ENCODE data around the gene GGT6.

Gene GGT6

DNA sequence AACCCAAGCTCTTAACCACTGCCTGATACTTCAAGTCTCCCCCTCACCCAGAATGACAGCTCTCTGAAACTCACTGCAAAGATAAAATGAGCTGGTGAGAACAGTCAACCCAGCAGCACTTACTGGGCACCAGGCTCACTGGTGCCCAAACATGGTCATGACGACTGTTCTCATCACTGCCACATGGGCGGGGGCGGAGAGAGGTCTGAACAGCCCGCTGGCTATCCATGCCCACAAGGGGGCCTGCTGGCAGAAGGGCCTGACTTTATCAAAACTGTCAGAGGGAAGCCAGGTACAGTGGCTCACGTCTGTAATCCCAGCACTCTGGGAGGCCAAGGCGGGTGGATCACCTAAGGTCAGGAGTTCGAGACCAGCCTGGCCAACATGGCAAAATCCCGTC, 9.2 kb downstream of the GGT6 start:
- DNase-seq (ENCODE audit: low spot score) = no peak

GRCh38 chr17:4550534-4551039, 9.8 kb downstream of the GGT6 start:
- DNase-seq (ENCODE audit: low spot score) = no peak

DNA sequence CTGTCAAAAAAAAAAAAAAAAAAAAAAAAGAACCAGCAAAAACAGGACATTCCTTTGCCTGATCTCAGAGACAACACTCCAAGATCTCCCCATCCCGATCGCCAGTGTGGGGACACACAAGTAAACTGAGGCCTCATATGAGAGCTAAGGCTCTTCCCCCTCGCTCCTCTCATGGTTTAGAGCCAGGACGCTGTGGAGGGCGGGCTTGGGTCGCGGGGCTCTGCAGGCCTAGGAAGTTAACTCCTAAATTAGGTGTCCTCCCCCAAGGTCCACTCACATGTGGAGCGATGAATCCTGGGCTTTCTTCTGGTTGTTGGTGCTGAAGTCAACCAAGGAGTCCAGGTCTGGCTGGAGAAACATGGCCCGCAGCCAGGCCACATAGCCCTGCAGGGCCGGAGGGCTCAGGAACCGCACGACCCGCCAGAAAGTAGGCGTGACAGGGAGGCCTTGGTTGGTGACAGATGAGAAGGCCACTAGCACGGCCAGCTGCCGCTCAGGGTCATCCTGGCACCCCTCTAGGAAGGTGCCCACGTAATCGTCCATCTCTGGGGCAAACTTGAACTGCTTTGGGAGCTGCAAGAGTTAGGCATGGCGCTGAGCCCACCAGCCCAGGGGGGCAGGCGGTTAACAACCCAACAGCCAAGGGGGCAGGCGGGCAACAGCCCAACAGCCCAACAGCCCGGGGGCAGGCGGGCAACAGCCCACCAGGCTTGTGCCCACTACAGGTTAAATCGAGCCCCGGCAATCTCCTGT, 10.4 kb downstream of the GGT6 start:
- DNase-seq (ENCODE audit: low spot score) = no peak

- DNase-seq (ENCODE audit: low spot score) = no peak
Observed at GRCh38 chr17:4548721-4549531, 11.5 kb downstream of the GGT6 start.

DNA sequence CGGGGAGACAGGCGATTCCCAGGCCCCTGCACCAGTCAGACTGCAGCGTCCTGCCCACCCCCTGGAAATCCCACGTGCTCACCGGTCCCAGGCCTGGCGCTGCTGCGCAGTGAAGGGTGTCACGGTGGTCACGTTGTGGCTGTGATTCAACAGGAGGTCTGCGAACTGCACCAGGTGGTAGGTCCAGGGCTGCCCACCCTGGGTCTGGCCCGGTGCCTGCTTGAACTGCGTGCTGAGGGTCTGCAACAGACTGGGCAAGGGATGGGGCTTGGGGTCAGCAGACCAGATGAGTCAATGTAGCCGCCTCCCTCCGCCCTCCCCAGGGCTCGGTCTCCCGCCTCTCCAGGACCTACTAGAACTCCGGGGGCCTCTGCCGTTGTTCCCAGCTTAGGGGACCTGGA, 12.3 kb downstream of the GGT6 start:
- DNase-seq (ENCODE audit: low spot score) = no peak

DNA sequence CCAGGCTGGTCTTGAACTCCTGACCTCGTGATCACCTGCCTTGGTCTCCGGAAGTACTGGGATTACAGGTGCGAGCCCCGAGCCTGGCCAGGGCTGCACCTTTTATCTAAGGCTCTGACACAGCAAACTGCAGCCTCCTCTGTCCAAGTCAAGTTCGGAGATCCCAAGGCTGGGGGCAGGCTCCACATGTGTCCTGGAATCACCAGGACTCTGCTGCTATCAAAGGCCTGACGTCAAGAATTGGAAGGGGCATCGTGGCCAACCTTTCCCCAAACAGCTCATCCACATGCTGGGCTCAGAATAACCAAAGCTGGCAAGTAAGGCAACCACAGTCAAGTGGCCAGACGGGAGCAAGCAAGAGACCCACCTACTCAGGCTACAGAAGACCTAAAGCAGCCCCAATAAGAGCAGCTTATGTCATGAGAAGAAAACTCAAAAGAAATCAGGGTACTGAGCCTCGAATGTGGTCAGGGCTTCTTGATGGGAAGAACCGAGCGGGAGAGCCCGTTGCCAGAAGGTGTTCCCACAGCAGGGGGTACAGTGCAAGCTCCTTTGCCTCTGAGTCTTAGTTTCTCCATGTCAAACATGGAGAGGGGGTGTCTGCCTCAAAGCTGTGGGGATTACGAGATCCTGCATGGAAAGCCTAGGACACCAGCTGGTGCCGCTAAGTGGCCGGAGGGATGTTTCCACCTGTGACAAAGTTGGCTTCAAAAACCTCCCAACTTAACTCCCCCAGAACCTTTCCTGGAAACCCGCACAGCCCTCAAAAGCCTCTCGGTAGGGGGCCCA, 13.1 kb downstream of the GGT6 start:
- no peak for DNase-seq (ENCODE audit: low spot score)

DNA sequence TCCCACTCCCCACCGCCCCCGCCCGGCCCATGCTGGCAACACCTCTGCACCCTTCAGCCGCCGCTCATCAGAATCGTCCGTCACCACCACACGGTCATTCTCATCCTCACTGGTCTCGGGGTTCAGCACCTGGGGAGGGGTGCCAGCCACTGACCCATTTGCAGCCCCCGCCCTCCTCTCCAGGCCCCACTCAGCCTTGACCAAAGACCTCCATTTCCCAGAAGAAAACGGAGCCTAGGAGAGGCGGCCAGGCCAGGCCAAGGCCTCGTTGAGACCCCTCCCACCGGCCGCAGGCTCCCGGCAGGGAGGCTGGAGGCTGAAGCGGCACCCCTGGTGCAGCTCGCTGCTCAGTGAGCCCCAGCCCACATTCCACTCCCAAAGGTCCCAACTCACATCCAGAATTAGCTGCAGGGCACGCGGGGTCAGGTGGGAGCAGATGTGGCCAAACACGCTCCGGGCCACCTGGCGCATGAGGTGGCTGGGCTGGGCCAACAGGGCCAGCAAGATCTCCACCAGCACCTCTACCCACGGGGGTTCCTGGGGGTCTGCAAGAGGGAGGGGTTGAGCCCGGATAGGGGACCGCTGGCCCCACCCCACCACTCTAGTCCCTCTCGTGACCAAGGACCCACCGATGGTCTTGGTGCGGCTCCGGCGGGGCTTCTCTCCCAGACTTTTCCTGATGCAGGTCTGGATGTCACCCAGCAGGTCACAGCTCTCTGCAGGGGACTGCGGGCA, 15.0 kb downstream of the GGT6 start:
- DNase-seq (ENCODE audit: low spot score) = no peak

- no peak for DNase-seq (ENCODE audit: low spot score)
Observed at GRCh38 chr17:4544951-4545216, 15.5 kb downstream of the GGT6 start.

GRCh38 chr17:4544135-4544950, 16.0 kb downstream of the GGT6 start:
- no peak for DNase-seq (ENCODE audit: low spot score)

- no peak for DNase-seq (ENCODE audit: low spot score)
Observed at GRCh38 chr17:4543557-4544026, 16.8 kb downstream of the GGT6 start.

DNA sequence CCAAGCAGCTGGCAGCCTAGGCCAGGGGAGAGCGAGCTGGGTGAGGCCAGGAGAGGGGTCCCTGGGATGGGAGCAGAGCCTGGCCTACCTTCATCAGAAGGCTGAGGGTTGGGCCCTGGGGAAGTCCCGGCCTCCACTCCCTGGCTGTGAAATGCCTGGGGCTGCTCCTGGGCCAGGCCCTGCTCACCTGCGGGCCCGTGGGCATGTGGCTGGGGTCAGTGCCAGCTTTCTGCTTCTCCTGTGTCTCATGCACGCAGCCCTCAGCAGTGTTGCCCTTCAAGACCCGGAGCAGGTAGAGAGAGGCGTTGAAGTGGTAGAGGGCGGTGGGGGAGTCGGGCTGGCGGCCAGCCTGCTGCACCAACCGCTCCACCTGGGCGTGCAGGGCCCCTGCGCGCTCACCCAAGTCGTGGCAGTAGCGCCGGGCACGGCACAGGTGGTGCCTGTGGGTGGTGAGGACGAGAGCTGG, 17.6 kb downstream of the GGT6 start:
- no peak for DNase-seq (ENCODE audit: low spot score)

DNA sequence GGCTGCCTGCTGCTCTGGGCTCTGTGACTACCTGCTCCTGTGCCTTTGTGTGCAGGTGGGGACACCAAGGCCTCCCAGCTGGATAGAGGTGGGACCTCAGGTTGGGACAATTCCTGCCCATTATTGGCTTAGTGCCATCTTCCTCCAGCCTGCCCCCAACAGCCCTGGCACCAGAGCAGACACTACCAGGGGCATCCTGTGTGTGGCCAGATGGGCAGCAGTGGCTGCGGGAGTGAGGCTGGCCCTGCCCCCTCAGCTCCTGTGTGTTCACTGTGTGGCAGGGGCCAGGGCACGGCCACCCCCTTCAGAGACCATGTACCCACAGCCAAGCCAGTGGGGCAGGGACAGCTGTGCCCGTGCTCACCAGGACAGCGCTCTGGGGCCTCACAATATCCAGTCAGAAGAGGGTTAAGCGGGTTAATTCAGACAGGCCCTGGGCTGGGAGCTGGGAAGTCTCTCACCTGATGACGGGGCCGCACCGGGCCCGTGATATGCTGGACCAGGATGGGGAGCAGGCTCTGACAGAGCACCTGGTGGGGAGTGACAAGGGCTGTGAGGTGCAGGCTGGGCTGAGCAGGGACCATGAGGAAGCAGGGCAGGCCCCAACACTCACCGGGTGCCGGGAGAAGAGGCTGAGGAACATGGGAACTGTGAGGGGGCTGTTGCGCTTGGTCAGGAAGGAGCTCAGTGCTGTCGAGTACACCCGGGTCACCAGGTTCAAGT, 18.2 kb downstream of the GGT6 start:
- DNase-seq (ENCODE audit: low spot score) = no peak

DNA sequence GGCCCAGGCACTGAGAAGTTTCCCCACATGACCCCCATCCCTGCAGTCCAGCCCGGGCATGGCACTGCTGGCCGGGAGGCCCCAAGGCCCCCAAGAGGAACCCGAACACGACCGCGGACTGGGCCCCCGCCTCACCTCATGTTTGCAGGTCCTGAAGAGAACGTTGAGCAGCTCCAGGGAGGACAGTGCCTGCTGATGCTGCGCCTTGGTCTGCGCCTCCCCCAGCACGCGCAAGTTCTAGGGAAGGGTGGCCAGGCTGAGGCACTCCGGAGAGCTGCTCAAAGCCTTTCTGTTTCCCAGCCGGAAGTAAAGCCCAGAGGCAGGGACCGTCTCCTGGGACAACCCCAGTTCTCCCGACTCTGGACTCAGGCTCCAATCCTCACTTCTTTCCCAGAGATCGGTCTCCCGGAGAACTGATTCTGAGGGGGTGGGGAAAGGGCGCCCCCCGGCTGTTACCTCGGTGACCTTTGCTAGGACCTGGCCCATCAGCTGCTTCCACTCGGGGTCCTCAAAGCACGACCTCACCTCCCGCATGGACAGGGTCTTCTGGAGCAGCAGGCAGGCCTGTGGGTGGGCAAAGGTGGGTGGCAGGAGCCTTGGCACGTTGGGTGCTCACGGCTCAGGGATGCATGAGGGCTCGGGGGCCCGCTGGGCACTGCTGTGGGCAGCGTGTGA, 18.9 kb downstream of the GGT6 start:
- no peak for DNase-seq (ENCODE audit: low spot score)

GRCh38 chr17:4540687-4541327, 19.6 kb downstream of the GGT6 start:
- no peak for DNase-seq (ENCODE audit: low spot score)

DNA sequence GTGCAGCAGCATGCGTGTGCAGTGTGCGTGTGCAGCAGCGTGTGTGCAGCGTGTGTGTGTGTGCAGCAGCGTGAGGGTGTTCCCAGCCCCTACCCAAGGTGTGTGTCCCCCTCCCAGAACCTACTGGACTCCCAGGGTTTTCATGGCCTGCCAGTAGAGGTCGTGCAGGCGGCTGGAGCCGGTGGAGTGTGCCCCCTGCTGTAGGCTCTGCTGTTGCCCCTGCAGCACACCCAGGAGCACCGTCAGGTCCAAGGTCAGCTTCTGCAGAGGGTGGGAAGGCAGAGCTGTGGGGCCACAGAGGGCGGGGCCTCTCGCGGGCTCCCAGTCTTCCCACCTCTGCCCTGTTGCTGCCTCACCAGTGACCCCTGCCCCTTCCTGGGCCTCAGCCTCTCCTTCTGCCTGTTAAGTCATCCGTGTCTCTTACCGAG, 20.1 kb downstream of the GGT6 start:
- DNase-seq (ENCODE audit: low spot score) = no peak

DNA sequence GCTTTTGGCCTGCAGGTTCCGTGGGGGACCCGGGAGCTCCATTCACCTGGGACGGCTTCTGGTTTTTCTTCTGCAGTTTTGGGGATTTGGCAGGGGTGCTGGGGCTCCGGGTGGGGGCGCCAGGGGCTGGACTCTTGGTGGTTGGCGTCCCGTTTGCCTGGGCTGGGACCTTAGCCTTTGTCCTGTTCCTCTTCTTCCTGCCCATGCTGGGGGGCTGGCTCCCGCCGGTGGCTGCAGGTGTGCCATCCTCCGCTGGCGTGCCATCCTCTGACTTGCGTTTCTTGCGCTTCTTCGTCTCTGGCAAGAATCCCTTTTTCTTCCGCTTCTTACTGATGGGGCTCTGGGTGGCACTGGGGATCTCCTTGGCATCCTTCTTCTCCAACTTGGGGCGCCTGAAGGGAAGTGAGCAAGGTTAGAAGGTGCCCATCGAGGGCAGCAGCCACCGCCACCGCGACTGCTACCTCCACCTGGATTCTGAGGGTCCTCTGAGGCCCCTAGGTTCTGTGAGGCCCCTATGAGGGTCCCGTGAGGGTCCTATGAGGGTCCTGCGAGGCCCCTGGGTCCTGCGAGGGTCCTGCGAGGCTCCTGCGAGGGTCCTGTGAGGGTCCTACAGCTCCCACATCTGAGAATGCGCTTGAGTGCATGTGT, 20.7 kb downstream of the GGT6 start:
- no peak for DNase-seq (ENCODE audit: low spot score)

DNA sequence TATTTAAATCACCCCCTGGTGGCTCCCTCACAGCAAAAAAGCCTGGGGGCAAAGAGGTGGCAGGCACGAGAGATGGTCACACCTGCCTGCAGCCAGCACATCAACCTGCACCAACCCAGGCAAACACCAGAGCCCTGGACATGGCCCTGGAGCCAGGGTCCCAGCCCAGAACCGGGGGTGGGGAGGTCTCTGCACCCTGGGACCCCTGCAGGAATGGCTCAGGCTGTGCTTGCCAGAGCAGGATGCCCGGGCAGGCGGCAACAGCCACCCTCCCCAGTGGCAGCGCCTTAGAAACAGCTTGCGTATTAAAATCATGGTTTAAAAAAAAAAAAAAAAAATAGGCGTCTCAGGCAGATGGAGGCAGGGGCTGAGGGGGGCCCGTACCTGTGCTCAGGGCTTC, 21.4 kb downstream of the GGT6 start:
- no peak for DNase-seq (ENCODE audit: low spot score)

GRCh38 chr17:4538236-4539002, 22.0 kb downstream of the GGT6 start:
- no peak for DNase-seq (ENCODE audit: low spot score)
